Gastrocnemius medialis (tissue), 4 donors: ENCODE data around the gene NME8.

ENCODE experiments used
- POLR2A ChIP-seq, 2 donors: fragments of 450-650 bp; IDR thresholded peaks; one replicate each; pipeline ENCODE4 v1.6.1; 2017; ENCODE audit warnings: antibody characterized with exemption in 2 of 2, mild to moderate bottlenecking in 2 of 2, moderate library complexity in 2 of 2
- TF ChIP-seq, protein P1 (sequence below), 5 experiments: fragments of 450-650 bp in 3 of 5; fragments of 200-600 bp in 2 of 5; sonication (generic) in 2 of 5; IDR thresholded peaks in 4 of 5; conservative IDR thresholded peaks in 1 of 5; 1 replicate in 4 of 5; 2 replicates in 1 of 5; pipeline ENCODE4 v1.5.1; 2016 to 2019; ENCODE audit warnings: antibody characterized with exemption in 5 of 5, mild to moderate bottlenecking in 3 of 5, moderate library complexity in 3 of 5

DNA sequence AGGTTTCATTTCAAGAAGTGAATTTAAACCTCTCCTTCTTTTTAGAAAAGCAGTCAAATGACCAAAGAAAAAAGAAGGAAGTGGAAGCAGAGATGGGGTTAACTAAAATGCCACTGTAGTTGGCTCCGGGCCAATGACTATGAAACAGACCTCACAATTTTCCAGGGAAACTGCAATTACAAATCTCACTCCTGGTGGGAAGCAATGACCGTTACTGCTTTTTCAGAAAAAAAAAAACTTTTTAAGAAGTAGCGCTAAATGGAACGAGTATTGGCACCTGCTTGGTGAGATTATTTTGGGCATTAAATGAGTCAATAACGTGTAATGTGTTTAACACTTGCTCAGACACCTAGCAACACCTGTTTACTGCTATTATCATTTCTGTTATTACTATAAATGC is 67.0 kb downstream of the NME8 start:
- TF ChIP-seq POLR2A (IDR thresholded peaks at IDR 0.05), result no peak
- TF ChIP-seq, protein P1, sequence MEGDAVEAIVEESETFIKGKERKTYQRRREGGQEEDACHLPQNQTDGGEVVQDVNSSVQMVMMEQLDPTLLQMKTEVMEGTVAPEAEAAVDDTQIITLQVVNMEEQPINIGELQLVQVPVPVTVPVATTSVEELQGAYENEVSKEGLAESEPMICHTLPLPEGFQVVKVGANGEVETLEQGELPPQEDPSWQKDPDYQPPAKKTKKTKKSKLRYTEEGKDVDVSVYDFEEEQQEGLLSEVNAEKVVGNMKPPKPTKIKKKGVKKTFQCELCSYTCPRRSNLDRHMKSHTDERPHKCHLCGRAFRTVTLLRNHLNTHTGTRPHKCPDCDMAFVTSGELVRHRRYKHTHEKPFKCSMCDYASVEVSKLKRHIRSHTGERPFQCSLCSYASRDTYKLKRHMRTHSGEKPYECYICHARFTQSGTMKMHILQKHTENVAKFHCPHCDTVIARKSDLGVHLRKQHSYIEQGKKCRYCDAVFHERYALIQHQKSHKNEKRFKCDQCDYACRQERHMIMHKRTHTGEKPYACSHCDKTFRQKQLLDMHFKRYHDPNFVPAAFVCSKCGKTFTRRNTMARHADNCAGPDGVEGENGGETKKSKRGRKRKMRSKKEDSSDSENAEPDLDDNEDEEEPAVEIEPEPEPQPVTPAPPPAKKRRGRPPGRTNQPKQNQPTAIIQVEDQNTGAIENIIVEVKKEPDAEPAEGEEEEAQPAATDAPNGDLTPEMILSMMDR (IDR thresholded peaks at IDR 0.05 in 4 of 5, conservative IDR thresholded peaks at IDR 0.05 in 1 of 5), result no peak
